HG03108 (cell line): Measurements from ENCODE around the gene NPHP3.
"Not testable (repeated sequence)": the region's sequence is repeated elsewhere in the genome, so short reads cannot be mapped to it uniquely, and the experiment has no call there.

Experiments used
- ATAC-seq: cut with Tn5 transposase; IDR thresholded peaks from one replicate; pipeline ENCODE4 v1.9.1; 2021; ENCODE audit warnings: moderate library complexity; ENCODE audit not compliant: unreplicated experiment

The NPHP3 gene

DNA sequence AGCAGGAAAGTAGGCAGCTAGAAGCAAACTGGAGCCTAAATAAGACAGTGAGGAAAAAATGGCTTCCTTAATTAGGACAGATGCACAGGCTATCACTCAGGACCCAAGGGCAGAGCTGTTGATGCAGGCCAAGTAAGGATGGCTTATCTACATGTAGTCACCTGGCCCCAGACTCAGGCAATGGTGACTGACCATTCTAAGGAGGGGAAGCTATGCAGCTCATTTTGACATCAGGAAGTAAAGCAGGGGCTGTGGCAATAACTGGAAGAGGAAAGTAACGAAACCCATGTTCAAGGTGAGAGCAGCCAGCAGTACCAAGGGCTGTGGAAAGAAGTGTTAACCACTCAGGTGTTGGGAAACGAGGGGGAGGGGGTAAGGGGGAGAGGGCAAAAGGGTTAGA is 78.8 kb downstream of the NPHP3 start:
- no peak for ATAC-seq

DNA sequence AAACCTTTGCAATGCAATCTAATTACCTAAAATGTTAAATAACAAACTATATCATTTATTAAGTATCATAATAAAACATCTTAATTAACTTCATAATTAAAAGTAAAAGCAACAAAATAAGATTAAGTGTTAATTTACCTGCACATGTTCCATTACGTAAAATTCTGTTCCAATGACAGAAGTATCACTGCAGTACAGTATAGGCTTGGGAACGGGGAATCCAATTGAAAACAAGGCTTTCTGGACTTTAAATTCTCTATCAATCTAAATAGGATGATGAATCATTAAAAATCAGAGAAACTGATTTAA is 79.7 kb downstream of the NPHP3 start:
- no peak for ATAC-seq

DNA sequence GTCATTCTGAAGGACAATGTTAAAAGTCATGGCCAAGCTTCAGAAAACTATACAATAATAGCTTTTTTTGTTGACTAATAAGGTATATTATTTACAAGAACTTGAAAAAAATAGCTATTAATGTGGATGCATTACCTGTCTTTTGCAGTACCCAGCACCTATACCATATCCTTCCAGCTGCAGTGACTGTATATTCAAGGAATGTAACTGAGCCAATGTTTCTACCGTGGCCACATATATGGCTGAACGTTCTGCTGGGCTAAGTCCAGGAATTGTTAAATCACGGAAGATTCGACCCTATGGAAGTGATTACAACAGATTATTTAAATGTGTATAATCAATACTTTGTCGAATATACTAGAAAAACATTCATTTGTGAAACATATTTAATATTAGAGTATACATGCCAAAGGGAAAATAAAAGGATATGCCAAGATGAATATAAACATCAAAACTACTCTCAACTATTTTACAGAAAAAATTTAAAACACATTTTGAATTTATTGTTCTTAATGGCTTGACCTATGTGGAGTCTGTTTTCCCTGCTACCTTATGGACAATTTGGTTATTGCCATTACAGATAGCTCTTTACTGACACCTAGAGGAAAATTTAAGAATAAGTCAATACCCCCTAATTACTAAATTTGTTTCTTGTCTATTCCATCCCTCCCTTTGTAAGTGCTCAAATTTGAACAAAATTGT is 80.2 kb downstream of the NPHP3 start:
- no peak for ATAC-seq

DNA sequence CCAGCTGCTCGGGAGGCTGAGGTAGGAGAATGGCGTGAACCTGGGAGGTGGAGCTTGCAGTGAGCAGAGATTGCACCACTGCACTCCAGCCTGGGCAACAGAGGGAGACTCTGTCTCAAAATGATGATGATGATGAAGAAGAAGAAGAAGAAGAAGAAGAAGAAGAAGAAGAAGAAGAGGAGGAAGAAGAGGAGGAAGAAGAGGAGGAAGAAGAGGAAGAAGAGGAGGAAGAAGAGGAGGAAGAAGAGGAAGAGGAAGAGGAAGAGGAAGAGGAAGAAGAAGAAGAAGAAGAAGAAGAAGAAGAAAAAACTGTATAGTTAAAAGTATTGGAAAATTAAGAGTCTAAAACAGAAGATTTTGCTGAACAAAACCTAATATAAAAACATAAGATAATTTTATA is 80.8 kb downstream of the NPHP3 start:
- not testable (repeated sequence) for ATAC-seq

DNA sequence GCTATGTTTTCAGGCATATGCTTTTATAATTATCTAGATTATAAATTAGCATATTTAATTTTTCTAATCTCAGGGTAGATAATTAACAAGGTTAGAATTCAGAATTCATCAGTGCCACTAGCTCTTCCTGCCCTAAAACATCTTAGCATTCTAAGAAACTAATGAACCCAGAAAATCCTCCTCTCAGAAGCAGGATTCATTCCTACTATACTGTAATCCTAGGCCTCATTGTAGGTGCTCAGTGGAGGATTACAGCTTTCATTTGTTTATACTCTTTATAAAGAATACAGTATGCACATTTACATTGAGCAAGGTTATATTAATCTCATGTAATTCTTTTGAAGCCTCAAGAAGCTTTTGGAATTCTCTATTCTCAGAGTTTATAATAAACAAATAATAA is 83.5 kb downstream of the NPHP3 start:
- ATAC-seq: no peak

DNA sequence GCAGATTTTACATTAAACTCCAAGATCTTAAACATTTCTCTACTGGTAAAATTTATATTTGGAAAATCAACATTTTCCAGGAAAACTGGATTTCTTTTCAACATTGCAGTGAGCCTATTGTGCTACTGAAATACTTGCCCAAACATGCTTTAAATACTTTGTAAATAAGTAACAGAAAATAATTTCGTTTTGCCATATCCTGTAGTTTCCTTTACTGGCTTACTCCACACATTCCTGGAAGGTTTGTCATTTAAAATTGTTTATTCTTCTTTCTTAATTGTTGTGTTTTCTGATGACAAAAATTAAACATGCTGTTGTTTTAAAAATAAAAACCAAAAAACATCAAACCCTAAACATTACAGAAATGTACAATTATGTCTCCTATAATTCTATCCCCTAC is 84.6 kb downstream of the NPHP3 start:
- ATAC-seq: no peak

DNA sequence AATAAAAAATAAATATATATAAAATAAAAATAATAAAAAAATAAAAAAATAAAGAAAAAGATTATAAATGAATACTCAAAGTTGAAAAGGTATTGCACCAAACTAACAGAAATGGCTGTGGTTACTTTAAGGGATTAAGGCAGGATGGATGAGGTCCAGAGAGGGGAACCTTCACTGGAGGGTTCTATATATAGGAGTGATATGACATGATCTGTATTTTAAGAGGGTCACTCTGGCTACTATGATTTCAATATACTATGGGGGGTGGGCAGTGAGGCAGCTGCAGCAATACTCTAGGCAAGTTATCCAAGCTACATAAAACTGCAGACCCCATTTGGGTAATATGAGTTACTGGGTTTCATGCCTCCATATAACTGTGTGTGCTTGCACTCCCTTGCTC is 87.2 kb downstream of the NPHP3 start:
- ATAC-seq: no peak
